ENCODE data around the gene RIOK1.
"Not testable (repeated sequence)": the region's sequence is repeated elsewhere in the genome, so short reads cannot be mapped to it uniquely, and the experiment has no call there.

Gene RIOK1

DNA sequence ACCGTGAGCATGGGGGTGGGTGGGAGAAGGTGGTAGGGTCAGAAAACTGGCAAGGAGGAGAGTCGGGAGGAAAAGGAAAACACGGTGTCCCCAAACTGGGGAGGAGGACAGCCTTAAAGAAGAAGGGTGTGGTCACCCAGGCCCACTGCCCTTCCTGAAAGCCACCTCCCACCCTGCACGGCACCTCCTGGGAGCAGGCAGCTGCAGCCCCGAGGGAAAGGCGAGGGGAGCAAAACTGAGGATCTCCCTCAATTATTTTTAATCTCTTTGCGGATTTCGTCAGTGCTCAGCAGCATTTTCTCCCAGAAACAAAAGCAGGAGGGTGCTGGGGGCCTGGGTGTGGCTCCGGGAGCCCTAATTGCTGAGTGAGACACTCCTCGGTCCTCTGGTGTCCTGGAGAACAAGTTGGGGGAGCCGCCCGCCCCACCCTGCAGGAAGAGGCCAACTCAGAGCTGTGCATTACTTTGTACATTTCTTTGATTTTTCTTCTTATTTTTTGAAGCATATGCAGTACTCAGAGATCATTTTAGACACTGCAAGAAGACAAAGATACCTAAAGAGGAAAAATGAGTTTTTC lies 56.4 kb downstream of the RIOK1 start:
- Histone ChIP-seq H3K27me3 (ENCODE audit: control insufficient read depth, insufficient read depth, low read length) (no peaks in the 10 kb centered on the region), H3K9me3 (ENCODE audit: control insufficient read depth, low read depth, low read length) (no peaks in the 10 kb centered on the region), H3K4me1 (ENCODE audit: control insufficient read depth, low read depth, low read length) (peaks cover 9% of the 10 kb centered on the region), H3K4me3 (ENCODE audit: low read length) (no peak overlapping the region), H3K36me3 (ENCODE audit: control insufficient read depth, low read depth, low read length) (no peaks in the 10 kb centered on the region), H3K9ac (ENCODE audit: low read length) (no peak overlapping the region), H3K27ac (ENCODE audit: low read length) (no peak overlapping the region)

DNA sequence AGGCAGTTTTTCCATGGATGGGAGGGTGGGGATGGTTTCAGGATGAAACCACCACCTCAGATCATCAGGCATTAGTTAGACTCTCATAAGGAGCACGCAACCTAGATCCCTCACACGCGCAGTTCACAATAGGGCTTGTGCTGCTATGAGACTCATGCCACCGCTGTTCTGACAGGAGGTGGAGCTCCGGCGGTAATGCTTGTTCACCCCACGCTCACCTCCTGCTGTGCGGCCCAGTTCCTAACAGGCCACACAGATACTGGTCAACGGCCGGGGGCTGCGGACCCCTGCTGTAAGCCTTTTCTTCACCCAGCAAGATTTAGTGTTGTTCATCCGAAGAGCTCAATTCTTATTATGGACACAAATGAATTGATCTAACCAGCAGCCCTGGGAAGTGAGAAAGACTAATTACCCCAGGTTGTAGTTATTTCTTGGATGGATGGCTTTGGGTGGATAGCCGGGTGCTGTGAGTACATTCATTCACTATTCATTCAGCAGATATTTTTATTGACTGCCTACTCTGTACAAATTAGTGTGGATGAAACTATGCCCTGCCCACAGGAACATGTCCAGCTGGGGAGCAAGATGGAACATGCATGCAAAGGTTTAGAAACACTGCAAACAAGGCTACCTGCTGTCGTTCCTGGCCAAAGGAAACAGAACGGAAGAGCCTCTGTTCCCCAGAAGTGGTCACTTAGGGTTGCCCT lies 57.2 kb downstream of the RIOK1 start:
- Histone ChIP-seq H3K36me3 (ENCODE audit: control insufficient read depth, low read depth, low read length) (no peaks in the 10 kb centered on the region), H3K27me3 (ENCODE audit: control insufficient read depth, insufficient read depth, low read length) (no peaks in the 10 kb centered on the region), H3K4me3 (ENCODE audit: low read length) (no peak overlapping the region), H3K9me3 (ENCODE audit: control insufficient read depth, low read depth, low read length) (no peaks in the 10 kb centered on the region), H3K9ac (ENCODE audit: low read length) (no peak overlapping the region), H3K4me1 (ENCODE audit: control insufficient read depth, low read depth, low read length) (peaks cover 9% of the 10 kb centered on the region), H3K27ac (ENCODE audit: low read length) (no peak overlapping the region)

DNA sequence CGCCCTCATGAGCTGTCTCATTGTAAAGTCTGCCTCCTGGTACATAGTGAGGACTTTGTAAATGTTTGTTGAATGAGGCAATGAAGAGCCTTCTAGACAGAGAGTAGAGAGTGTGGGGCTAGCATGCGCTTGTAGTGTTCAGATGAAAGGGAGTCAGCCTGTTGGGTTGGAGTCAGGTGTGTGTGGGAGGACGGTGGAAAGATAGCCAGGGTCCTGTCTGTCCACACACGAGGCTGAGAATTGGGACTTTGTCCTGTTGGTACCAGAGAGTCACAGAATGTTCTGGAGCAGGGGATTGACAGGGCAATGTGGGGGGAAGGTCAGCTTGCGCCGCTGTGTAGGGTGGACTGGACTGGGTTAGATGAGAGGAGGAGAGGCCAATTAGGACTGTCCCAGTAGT lies 58.6 kb downstream of the RIOK1 start:
- no peaks in the 10 kb centered on the region for H3K27me3 ChIP-seq (ENCODE audit: control insufficient read depth, insufficient read depth, low read length)

DNA sequence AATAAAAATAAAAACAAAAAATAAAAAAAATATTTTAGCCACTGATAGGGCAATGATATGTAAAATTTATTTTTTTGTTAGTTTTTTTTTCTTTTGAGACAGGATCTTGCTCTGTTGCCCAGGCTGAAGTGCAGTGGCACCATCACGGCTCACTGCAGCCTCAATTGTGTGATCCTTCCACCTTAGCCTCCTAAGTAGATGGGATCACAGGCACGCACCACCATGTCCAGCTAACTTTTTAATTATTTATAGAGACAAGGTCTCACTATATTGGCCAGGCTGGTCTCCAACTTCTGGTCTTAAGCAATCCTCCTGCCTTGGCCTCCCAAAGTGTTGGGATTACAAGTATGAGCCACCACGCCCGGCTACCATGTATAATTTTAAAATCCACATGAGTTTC lies 59.4 kb downstream of the RIOK1 start:
- Histone ChIP-seq H3K27me3 (ENCODE audit: control insufficient read depth, insufficient read depth, low read length) (no peaks in the 10 kb centered on the region), H3K9ac (ENCODE audit: low read length) (no peak overlapping the region), H3K27ac (ENCODE audit: low read length) (no peak overlapping the region), H3K36me3 (ENCODE audit: control insufficient read depth, low read depth, low read length) (no peaks in the 10 kb centered on the region), H3K9me3 (ENCODE audit: control insufficient read depth, low read depth, low read length) (no peaks in the 10 kb centered on the region), H3K4me3 (ENCODE audit: low read length) (no peak overlapping the region), H3K4me1 (ENCODE audit: control insufficient read depth, low read depth, low read length) (peaks cover 9% of the 10 kb centered on the region)

More for the DNA sequence above, 58.6 kb downstream of the RIOK1 start:
- Histone ChIP-seq H3K36me3 (ENCODE audit: control insufficient read depth, low read depth, low read length) (no peaks in the 10 kb centered on the region), H3K27ac (ENCODE audit: low read length) (no peak overlapping the region), H3K4me1 (ENCODE audit: control insufficient read depth, low read depth, low read length) (peaks cover 9% of the 10 kb centered on the region), H3K4me3 (ENCODE audit: low read length) (no peak overlapping the region), H3K9ac (ENCODE audit: low read length) (no peak overlapping the region), H3K9me3 (ENCODE audit: control insufficient read depth, low read depth, low read length) (no peaks in the 10 kb centered on the region)

DNA sequence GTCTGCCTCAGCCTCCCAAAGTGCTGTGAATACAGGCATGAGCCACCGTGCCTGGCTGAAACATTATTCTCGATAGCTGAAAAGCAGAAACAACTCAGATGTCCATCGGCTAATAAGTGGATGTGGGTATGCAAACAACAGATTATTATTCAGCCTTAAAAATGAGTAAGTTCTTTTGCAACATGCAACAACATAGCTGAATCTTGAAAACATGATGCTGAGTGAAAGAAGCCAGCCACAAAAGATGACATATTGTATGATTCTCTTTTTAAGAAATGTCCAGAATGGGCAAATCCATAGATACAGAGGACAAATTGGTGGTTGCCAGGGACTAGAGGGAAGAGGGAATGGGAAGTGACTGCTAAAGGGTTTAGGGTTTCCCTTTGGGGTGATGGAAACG lies 61.7 kb downstream of the RIOK1 start:
- Histone ChIP-seq H3K9ac (ENCODE audit: low read length) (no peak overlapping the region), H3K27me3 (ENCODE audit: control insufficient read depth, insufficient read depth, low read length) (no peaks in the 10 kb centered on the region), H3K27ac (ENCODE audit: low read length) (no peak overlapping the region), H3K9me3 (ENCODE audit: control insufficient read depth, low read depth, low read length) (no peaks in the 10 kb centered on the region), H3K4me3 (ENCODE audit: low read length) (no peak overlapping the region), H3K36me3 (ENCODE audit: control insufficient read depth, low read depth, low read length) (no peaks in the 10 kb centered on the region), H3K4me1 (ENCODE audit: control insufficient read depth, low read depth, low read length) (peaks cover 16% of the 10 kb centered on the region)

DNA sequence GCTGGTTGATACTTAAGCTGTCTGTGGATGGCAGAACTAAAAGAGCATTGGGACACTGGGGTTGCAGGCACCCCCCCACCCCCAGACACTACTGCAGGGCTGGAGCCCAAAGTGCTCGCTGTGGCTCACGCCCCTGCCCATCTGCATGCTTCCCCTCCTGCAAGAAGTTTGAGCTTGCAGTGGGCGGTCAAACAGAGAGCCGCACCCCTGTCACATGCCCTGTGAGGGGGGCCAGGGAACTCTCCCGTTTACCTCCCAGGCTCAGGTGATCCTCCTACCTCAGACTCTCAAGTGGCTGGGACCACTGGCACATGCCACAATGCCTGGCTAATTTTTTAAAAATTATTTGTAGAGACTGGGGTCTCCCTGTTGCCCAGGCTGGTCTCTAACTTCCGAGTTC lies 63.3 kb downstream of the RIOK1 start:
- H3K4me1 ChIP-seq (ENCODE audit: control insufficient read depth, low read depth, low read length) = peaks cover 10% of the 10 kb centered on the region
- no peaks in the 10 kb centered on the region for H3K9me3 ChIP-seq (ENCODE audit: control insufficient read depth, low read depth, low read length)
- no peaks in the 10 kb centered on the region for H3K27me3 ChIP-seq (ENCODE audit: control insufficient read depth, insufficient read depth, low read length)
- H3K27ac ChIP-seq (ENCODE audit: low read length) = no peak overlapping the region
- H3K9ac ChIP-seq (ENCODE audit: low read length) = no peak overlapping the region
- no peak overlapping the region for H3K4me3 ChIP-seq (ENCODE audit: low read length)
- no peaks in the 10 kb centered on the region for H3K36me3 ChIP-seq (ENCODE audit: control insufficient read depth, low read depth, low read length)

DNA sequence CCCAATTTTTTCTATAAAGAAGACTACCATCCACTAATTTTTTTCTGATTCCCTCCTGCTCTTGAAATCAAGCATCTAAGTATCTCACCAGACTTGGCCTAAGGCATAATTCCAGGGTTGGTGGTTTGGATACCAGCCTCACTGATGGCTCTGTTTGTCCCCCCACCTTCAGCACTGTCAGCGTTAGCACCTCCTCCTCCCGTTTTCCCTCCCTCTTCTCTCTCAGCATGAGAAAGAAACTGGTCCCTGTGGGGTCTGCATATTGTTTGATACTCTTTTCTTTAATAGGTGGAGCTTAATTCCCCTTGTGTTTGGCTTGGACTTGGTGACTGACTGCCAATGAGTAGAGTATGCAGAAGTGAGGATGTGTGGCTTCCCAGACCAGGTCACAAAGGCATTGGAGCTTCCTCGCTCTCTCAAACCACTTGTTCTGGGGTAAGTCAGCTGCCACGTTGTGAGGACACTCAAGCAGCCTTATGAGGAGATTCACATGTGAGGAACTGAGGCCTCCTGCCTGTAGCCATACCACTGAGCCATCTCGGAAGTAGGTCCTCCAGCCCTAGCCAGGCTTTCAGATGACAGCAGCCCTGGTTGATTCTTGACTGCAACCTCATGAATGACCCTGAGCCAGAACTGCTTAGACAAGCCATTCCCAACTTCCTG lies 65.2 kb downstream of the RIOK1 start:
- Histone ChIP-seq H3K27ac (ENCODE audit: low read length) (no peak overlapping the region), H3K9ac (ENCODE audit: low read length) (no peak overlapping the region), H3K4me1 (ENCODE audit: control insufficient read depth, low read depth, low read length) (peaks cover 10% of the 10 kb centered on the region), H3K27me3 (ENCODE audit: control insufficient read depth, insufficient read depth, low read length) (no peaks in the 10 kb centered on the region), H3K36me3 (ENCODE audit: control insufficient read depth, low read depth, low read length) (no peaks in the 10 kb centered on the region), H3K9me3 (ENCODE audit: control insufficient read depth, low read depth, low read length) (no peaks in the 10 kb centered on the region), H3K4me3 (ENCODE audit: low read length) (no peak overlapping the region)

DNA sequence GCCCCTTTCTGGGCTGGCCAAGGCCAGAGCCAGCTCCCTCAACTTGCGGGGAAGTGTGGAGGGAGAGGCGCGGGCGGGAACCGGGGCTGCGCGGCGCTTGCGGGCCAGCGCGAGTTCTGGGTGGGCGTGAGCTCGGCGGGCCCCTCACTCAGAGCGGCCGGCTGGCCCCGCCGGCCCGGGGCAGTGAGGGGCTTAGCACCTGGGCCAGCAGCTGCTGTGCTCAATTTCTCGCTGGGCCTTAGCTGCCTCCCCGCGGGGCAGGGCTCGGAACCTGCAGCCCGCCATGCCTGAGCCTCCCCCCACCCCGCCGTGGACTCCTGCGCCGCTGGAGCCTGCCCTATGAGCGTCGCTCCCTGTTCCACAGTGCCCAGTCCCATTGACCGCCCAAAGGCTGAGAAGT lies 66.7 kb downstream of the RIOK1 start:
- not testable (repeated sequence) for H3K36me3 ChIP-seq (ENCODE audit: control insufficient read depth, low read depth, low read length); H3K9me3 ChIP-seq (ENCODE audit: control insufficient read depth, low read depth, low read length); H3K27ac ChIP-seq (ENCODE audit: low read length); H3K27me3 ChIP-seq (ENCODE audit: control insufficient read depth, insufficient read depth, low read length); H3K4me1 ChIP-seq (ENCODE audit: control insufficient read depth, low read depth, low read length); H3K9ac ChIP-seq (ENCODE audit: low read length); H3K4me3 ChIP-seq (ENCODE audit: low read length)

DNA sequence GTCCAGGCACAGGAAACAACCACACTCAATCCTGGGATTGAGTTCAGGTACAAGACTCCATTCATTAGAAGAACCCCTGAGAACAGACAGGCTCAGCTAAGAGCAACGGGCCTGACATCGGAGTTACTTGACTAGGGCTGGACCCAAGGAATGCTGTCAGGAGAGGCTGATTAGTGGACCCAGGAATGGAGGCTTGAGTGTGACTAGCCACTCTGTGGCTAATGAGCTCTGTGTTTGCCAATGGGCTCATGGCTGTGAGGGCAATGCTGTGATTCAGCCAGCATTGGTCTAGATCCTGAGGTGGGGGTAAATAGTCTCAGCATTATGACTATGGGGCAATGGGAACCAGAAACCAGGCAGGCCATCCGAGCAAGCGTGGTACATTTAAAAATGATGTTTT lies 71.8 kb downstream of the RIOK1 start:
- H3K9ac ChIP-seq (ENCODE audit: low read length) = no peak overlapping the region
- H3K36me3 ChIP-seq (ENCODE audit: control insufficient read depth, low read depth, low read length) = no peaks in the 10 kb centered on the region
- no peak overlapping the region for H3K4me3 ChIP-seq (ENCODE audit: low read length)
- no peaks in the 10 kb centered on the region for H3K27me3 ChIP-seq (ENCODE audit: control insufficient read depth, insufficient read depth, low read length)
- no peak overlapping the region for H3K27ac ChIP-seq (ENCODE audit: low read length)
- H3K9me3 ChIP-seq (ENCODE audit: control insufficient read depth, low read depth, low read length) = no peaks in the 10 kb centered on the region
- peaks cover 8% of the 10 kb centered on the region for H3K4me1 ChIP-seq (ENCODE audit: control insufficient read depth, low read depth, low read length)

DNA sequence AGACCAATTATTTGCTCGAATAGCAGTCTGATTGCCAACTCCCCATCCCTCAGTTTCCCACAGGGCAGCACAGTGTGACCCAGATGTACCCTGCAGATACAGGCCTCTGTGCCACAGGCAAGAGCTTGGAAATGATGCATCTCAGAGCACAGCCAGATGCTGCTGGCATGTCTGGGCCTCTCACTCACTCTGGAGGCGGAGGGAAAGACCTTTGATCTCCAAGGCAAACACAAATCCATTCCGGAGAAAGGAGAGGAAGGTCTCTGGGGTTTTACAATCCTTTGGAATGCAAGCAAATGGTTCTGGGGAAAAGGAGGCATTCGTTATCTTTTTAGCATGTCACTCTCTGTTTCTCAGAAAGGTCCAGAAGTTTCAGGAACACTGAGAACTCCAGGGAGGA lies 74.2 kb downstream of the RIOK1 start:
- Histone ChIP-seq H3K9ac (ENCODE audit: low read length) (no peak overlapping the region), H3K4me1 (ENCODE audit: control insufficient read depth, low read depth, low read length) (peaks cover 8% of the 10 kb centered on the region), H3K27me3 (ENCODE audit: control insufficient read depth, insufficient read depth, low read length) (no peaks in the 10 kb centered on the region), H3K9me3 (ENCODE audit: control insufficient read depth, low read depth, low read length) (no peaks in the 10 kb centered on the region), H3K27ac (ENCODE audit: low read length) (no peak overlapping the region), H3K4me3 (ENCODE audit: low read length) (no peak overlapping the region), H3K36me3 (ENCODE audit: control insufficient read depth, low read depth, low read length) (no peaks in the 10 kb centered on the region)

DNA sequence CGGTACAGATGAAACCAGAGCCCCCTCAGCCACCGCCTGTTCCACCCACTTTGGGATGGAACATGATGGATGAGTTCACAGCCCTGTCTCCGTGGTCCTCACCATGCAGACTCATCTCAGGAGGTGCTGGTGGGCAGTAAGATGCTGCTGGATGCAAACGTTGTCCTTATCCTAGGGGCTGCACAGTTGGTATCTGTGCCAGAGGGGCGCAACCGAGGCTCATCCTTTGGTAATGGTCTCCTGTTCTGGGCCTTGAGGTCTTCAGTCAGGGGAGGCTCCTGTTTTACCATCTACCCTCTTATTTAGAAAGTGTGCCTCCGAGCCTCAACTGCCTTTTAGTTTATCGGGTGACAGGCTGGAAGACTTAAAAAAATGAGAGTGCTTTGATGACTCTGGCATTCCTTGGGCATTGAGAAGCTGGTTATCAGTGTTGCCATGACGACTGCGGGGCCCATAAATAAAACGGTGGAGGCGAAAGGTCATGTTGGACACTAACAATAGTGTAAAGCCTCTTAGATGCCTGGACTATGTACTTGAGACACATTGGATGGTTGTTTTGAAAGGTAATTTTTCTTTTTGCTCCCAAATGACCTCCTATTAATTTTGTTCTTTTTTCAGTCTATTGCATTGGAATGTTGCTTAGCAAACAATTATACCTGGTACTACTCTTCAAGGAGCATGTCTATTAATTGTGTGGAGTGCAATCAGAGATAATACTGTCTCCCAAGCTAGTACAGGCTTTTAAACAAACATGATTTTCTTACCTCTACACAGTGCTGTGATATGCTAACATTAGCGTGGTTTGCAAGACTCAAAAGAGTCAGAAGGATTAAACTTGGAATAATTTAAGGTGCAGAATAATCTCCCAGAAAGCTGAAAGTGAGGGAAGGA lies 77.6 kb downstream of the RIOK1 start:
- no peaks in the 10 kb centered on the region for H3K36me3 ChIP-seq (ENCODE audit: control insufficient read depth, low read depth, low read length)
- H3K9ac ChIP-seq (ENCODE audit: low read length) = no peak overlapping the region
- H3K27me3 ChIP-seq (ENCODE audit: control insufficient read depth, insufficient read depth, low read length) = no peaks in the 10 kb centered on the region
- H3K4me1 ChIP-seq (ENCODE audit: control insufficient read depth, low read depth, low read length) = peaks cover 8% of the 10 kb centered on the region
- H3K27ac ChIP-seq (ENCODE audit: low read length) = no peak overlapping the region
- no peak overlapping the region for H3K4me3 ChIP-seq (ENCODE audit: low read length)
- no peaks in the 10 kb centered on the region for H3K9me3 ChIP-seq (ENCODE audit: control insufficient read depth, low read depth, low read length)

Measured in iPS-18a (cell line).